ENCODE data around the gene METTL25B. TPM values are rescaled to one million over a fixed set of nuclear protein-coding genes. Genes with fewer than 3 reads are reported as not detected.

METTL25B gene
- total and polyA plus RNA-seq, 2 donors (not counting 3 experiments of a cell fraction or from before 2014, with no cell fraction given) = 12.8 to 15.0 TPM

DNA sequence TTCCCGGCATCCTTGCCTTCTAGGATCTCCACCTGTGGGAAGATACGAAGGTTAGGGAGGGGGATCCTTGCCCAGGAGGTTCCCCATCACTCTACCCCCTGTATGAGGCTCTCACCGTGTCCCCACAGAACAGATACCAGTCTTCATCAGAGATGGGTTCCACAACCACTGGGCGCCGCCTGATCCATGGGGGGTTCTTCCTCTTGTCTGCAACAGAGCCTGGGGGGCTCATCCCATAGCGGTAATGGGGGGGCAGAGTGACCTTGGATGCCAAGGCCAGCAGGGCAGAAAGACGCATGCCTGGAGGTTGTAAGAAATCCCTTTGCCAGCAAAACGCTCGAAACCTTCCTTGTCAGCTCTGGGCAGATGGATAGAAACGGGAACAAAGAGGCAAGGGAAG, 10.1 kb downstream of the METTL25B start:
- peaks cover 11% of the 10 kb centered on the region for H3K79me2 ChIP-seq (ENCODE audit: control insufficient read depth, insufficient read depth, low read length)
- no peak overlapping the region for H3K9ac ChIP-seq (replicated peaks; ENCODE audit: extremely low read depth, insufficient read depth, low read length)
- TF ChIP-seq EZH2 (IDR thresholded peaks at IDR 0.05; ENCODE audit: borderline replicate concordance, low read depth, low read length, severe bottlenecking) (no peak), MYC (IDR thresholded peaks at IDR 0.05; ENCODE audit: low read depth, low read length) (no peak), GATA2 (IDR thresholded peaks at IDR 0.05; ENCODE audit: insufficient read depth, insufficient read length, low read depth, low read length) (no peak), POLR2AphosphoS5 (IDR thresholded peaks at IDR 0.05; ENCODE audit: insufficient read depth, low read depth, low read length) (no peak), CTCF (IDR thresholded peaks at IDR 0.05; ENCODE audit: extremely low read depth in 1 of 2, insufficient read depth in 1 of 2, low read depth in 1 of 2, low read length in 2 of 2) (no peak), FOS (IDR thresholded peaks at IDR 0.05; ENCODE audit: borderline replicate concordance, insufficient read depth, low read length) (no peak), JUN (IDR thresholded peaks at IDR 0.05; ENCODE audit: borderline replicate concordance, insufficient read depth, insufficient read length, low read depth) (no peak), POLR2A (IDR thresholded peaks at IDR 0.05; ENCODE audit: low read depth, low read length) (no peak), MAX (IDR thresholded peaks at IDR 0.05; ENCODE audit: insufficient read depth, insufficient read length) (no peak)
- ChIA-PET CTCF (no interaction called here), POLR2A (no interaction called here)
- H2AFZ ChIP-seq (ENCODE audit: low read depth, low read length) = no peak overlapping the region
- no peaks in the 10 kb centered on the region for H3K9me3 ChIP-seq (replicated peaks; ENCODE audit: control insufficient read depth, insufficient read depth, low read length)
- dilution Hi-C loops (cut with MboI; ENCODE audit: extremely low pct_ligation_motif_present, low sequenced_read_pairs) = no loop called here
- FAIRE-seq (no peak), DNase-seq (ENCODE audit: low read depth, low spot score) (no peak)
- peaks cover 13% of the 10 kb centered on the region for H3K4me1 ChIP-seq (ENCODE audit: control insufficient read depth, extremely low read depth, insufficient read depth, low read length)
- no peak overlapping the region for H3K4me3 ChIP-seq (replicated peaks in 1 of 3; ENCODE audit: insufficient read depth in 1 of 3, low read depth in 1 of 3, low read length in 3 of 3)
- H4K20me1 ChIP-seq (replicated peaks; ENCODE audit: control insufficient read depth, extremely low read depth, insufficient read depth, low read length) = no peaks in the 10 kb centered on the region
- BruUV-seq (replicated peaks) = no TSS peak
- no peak overlapping the region for H3K4me2 ChIP-seq (ENCODE audit: insufficient read depth, low read length)
- peaks cover 3 to 18% of the 10 kb centered on the region in 2 experiments for H3K36me3 ChIP-seq (ENCODE audit: control insufficient read depth in 2 of 2, extremely low read depth in 1 of 2, insufficient read depth in 2 of 2, low read length in 2 of 2)
- intact Hi-C loops (cut with micrococcal nuclease) = no loop called here
- no peaks in the 10 kb centered on the region for H3K27me3 ChIP-seq (ENCODE audit: control insufficient read depth in 2 of 2, insufficient read depth in 2 of 2, low read length in 2 of 2)
- H3K27ac ChIP-seq (ENCODE audit: insufficient read depth, low read depth, low read length) = no peak overlapping the region
- no peaks in the 10 kb centered on the region for H3K9me1 ChIP-seq (replicated peaks; ENCODE audit: control insufficient read depth, extremely low read depth, insufficient read depth, low read length)

All from endothelial cell of umbilical vein (primary cell).